Caco-2 (cell line): ENCODE measurements around the gene ITGAE. TPM values are rescaled to one million over a fixed set of nuclear protein-coding genes. Genes with fewer than 3 reads are reported as not detected.
A peak's percentile ranks its signal among the peaks of the same experiment; 100 is the strongest.

Experiments used
- BruUV-seq: library from RNA; stranded (reverse); fragments of 400-500 nt; replicated peaks from 2 replicates; lab custom pipeline; 2021; lab: Mats Ljungman, UMichigan
- CTCF ChIA-PET: fragments of 300-600 bp; sonication (Branson Sonifier 250); formaldehyde crosslinking; loops from one replicate; lab custom pipeline; 2022; ENCODE audit warnings: antibody characterized with exemption; lab: Charles Lee
- POLR2A ChIA-PET: fragments of 300-600 bp; sonication (Branson Sonifier 250); formaldehyde crosslinking; loops from one replicate; lab custom pipeline; 2022; ENCODE audit warnings: antibody characterized with exemption; lab: Charles Lee
- DNase-seq, 2 experiments: peaks; one replicate each; pipeline versions ENCODE4 v3.0.0 to v3.0.0-alpha.2; 2020 to 2022
- H3K27me3 ChIP-seq: replicated peaks from 2 replicates; pipeline ENCODE4 v1.6.0; 2011; ENCODE audit warnings: low read length; ENCODE audit not compliant: control insufficient read depth, insufficient read depth
- H3K36me3 ChIP-seq: 2 replicates; pipeline ENCODE4 v1.5.1; 2011; ENCODE audit warnings: low read length; ENCODE audit not compliant: control insufficient read depth, insufficient read depth
- H3K4me1 ChIP-seq: fragments of 250-450 bp; sonication (Bioruptor Pico); 2 replicates; pipeline ENCODE4 v1.5.1; 2020; ENCODE audit warnings: mild to moderate bottlenecking
- H3K4me3 ChIP-seq: 2 replicates; pipeline ENCODE4 v1.5.1; 2011; ENCODE audit warnings: low read depth, mild to moderate bottlenecking, control low read depth, low read length
- H3K9me3 ChIP-seq: fragments of 250-450 bp; sonication (Bioruptor Pico); 2 replicates; pipeline ENCODE4 v1.5.1; 2020; ENCODE audit warnings: mild to moderate bottlenecking, moderate library complexity
- H3K27ac Mint-ChIP-seq: one replicate; pipeline ENCODE4 v1.8.0; 2022; ENCODE audit warnings: mixed read lengths; ENCODE audit not compliant: unreplicated experiment
- H3K27me3 Mint-ChIP-seq: one replicate; pipeline ENCODE4 v1.8.0; 2022; ENCODE audit warnings: mixed read lengths; ENCODE audit not compliant: insufficient read depth, unreplicated experiment
- H3K36me3 Mint-ChIP-seq: one replicate; pipeline ENCODE4 v1.8.0; 2022; ENCODE audit warnings: mild to moderate bottlenecking, mixed read lengths; ENCODE audit not compliant: insufficient read depth, unreplicated experiment
- H3K4me1 Mint-ChIP-seq: one replicate; pipeline ENCODE4 v1.8.0; 2022; ENCODE audit warnings: low read depth, mixed read lengths; ENCODE audit not compliant: unreplicated experiment
- H3K4me3 Mint-ChIP-seq: one replicate; pipeline ENCODE4 v1.8.0; 2022; ENCODE audit warnings: mild to moderate bottlenecking, moderate library complexity, mixed read lengths; ENCODE audit not compliant: unreplicated experiment
- H3K9me3 Mint-ChIP-seq: one replicate; pipeline ENCODE4 v1.8.0; 2022; ENCODE audit warnings: mixed read lengths; ENCODE audit not compliant: unreplicated experiment
- CTCF ChIP-seq, 2 experiments: fragments of 200-600 bp in 1 of 2; IDR thresholded peaks; 1 replicate in 1 of 2; 2 replicates in 1 of 2; pipeline versions ENCODE4 v1.5.1 to v1.8.0; 2011 to 2022; ENCODE audit warnings: antibody characterized with exemption in 1 of 2, control low read depth in 1 of 2, inconsistent platforms in 1 of 2, low read depth in 1 of 2, low read length in 1 of 2, mild to moderate bottlenecking in 1 of 2, moderate library complexity in 1 of 2; ENCODE audit not compliant: insufficient read depth in 1 of 2, severe bottlenecking in 1 of 2, unreplicated experiment in 1 of 2
- intact Hi-C: fragments of 100-400 bp; cut with micrococcal nuclease; formaldehyde crosslinking; loops from one replicate; pipeline ENCODE4 v1.10.0; 2022; ENCODE audit not compliant: unreplicated experiment
- total RNA-seq: library from RNA; stranded (reverse); gene quantifications from 2 replicates; pipeline ENCODE4 v1.2.3, GENCODE V29; 2022

The ITGAE gene
- total RNA-seq, 1 experiment from 2014 or later, result 12.8 TPM

- Histone ChIP-seq H3K9me3 (no peaks in the 10 kb centered on the region), H3K27me3 (no peaks in the 10 kb centered on the region), H3K36me3 (no peaks in the 10 kb centered on the region), H3K4me3 (no peak overlapping the region), H3K4me1 (no peaks in the 10 kb centered on the region)
- no peaks in the 10 kb centered on the region for H3K27me3 Mint-ChIP-seq
- no peak overlapping the region for H3K27ac Mint-ChIP-seq
- ChIA-PET CTCF (no interaction called here), POLR2A (no interaction called here)
- no peak overlapping the region for H3K4me3 Mint-ChIP-seq
- no TSS peak for BruUV-seq
- no peak for TF ChIP-seq CTCF (IDR thresholded peaks at IDR 0.05; ENCODE audit: insufficient read depth in 1 of 2, low read depth in 1 of 2, low read length in 1 of 2, severe bottlenecking in 1 of 2, unreplicated experiment in 1 of 2)
- intact Hi-C loops, result no loop called here
- peaks cover 6% of the 10 kb centered on the region for H3K4me1 Mint-ChIP-seq
- H3K9me3 Mint-ChIP-seq, result no peaks in the 10 kb centered on the region
- DNase-seq, result peak in 1 of 2 experiments; percentile 40
- H3K36me3 Mint-ChIP-seq, result peaks cover 30% of the 10 kb centered on the region
Measured at GRCh38 chr17:3812771-3813170, 11.8 kb upstream of the ITGAE start.

- Histone ChIP-seq H3K36me3 (no peaks in the 10 kb centered on the region), H3K4me1 (no peaks in the 10 kb centered on the region), H3K27me3 (no peaks in the 10 kb centered on the region), H3K4me3 (no peak overlapping the region), H3K9me3 (no peaks in the 10 kb centered on the region)
- intact Hi-C loops, result no loop called here
- H3K9me3 Mint-ChIP-seq, result no peaks in the 10 kb centered on the region
- no peak overlapping the region for H3K4me3 Mint-ChIP-seq
- no TSS peak for BruUV-seq
- no peaks in the 10 kb centered on the region for H3K27me3 Mint-ChIP-seq
- DNase-seq, result no peak
- H3K36me3 Mint-ChIP-seq, result peaks cover 30% of the 10 kb centered on the region
- no peak overlapping the region for H3K27ac Mint-ChIP-seq
- ChIA-PET CTCF (no interaction called here), POLR2A (no interaction called here)
- peaks cover 6% of the 10 kb centered on the region for H3K4me1 Mint-ChIP-seq
- TF ChIP-seq CTCF (IDR thresholded peaks at IDR 0.05; ENCODE audit: insufficient read depth in 1 of 2, low read depth in 1 of 2, low read length in 1 of 2, severe bottlenecking in 1 of 2, unreplicated experiment in 1 of 2), result no peak
Measured at GRCh38 chr17:3812284-3812683, 11.3 kb upstream of the ITGAE start.

DNA sequence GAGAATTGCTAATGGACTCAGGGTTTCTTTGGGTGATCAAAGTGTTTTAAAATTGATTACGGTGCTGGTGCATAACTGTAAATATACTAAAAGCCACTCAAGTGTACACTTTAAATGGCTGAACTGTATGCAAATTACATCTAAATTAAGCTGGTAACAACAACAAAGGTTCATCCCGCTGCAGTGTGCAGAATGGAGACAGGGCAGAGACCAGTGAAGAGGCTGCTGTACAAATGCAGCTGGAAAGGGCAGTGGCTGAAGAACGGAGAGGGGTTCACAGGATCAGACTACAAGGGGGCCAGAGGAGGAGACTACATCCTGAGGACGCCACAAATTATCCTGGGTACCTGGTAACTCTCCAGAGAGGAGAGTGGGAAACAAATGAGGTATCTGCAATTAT is 9.0 kb upstream of the ITGAE start:
- Mint-ChIP-seq H3K36me3 (peaks cover 15% of the 10 kb centered on the region), H3K27me3 (no peaks in the 10 kb centered on the region), H3K4me1 (peaks cover 6% of the 10 kb centered on the region), H3K27ac (no peak overlapping the region), H3K4me3 (no peak overlapping the region), H3K9me3 (no peaks in the 10 kb centered on the region)
- no TSS peak for BruUV-seq
- TF ChIP-seq CTCF (IDR thresholded peaks at IDR 0.05; ENCODE audit: insufficient read depth in 1 of 2, low read depth in 1 of 2, low read length in 1 of 2, severe bottlenecking in 1 of 2, unreplicated experiment in 1 of 2), result no peak
- H3K36me3 ChIP-seq, result no peaks in the 10 kb centered on the region
- CTCF ChIA-PET, result no interaction called here
- POLR2A ChIA-PET, result no interaction called here
- H3K9me3 ChIP-seq, result no peaks in the 10 kb centered on the region
- no peaks in the 10 kb centered on the region for H3K27me3 ChIP-seq
- intact Hi-C loops, result no loop called here
- DNase-seq, result no peak
- no peak overlapping the region for H3K4me3 ChIP-seq
- H3K4me1 ChIP-seq, result no peaks in the 10 kb centered on the region
